Activated T-cell treated with anti-CD3 and anti-CD28 coated beads for 4 hours (primary cell): ENCODE results near the gene SWAP70.

Experiments
- DNase-seq: peaks from one replicate; pipeline ENCODE4 v3.0.0-alpha.2; 2020

Gene SWAP70

GRCh38 chr11:9780929-9781328, 117.1 kb downstream of the SWAP70 start:
- no peak for DNase-seq

- DNase-seq: no peak
These were observed 120.1 kb downstream of the SWAP70 start for GRCh38 chr11:9783986-9784385.

- no peak for DNase-seq
These were observed 120.9 kb downstream of the SWAP70 start for GRCh38 chr11:9784602-9785315.

GRCh38 chr11:9787260-9787659, 123.4 kb downstream of the SWAP70 start:
- DNase-seq: no peak

GRCh38 chr11:9787981-9788521, 124.2 kb downstream of the SWAP70 start:
- DNase-seq: no peak

- DNase-seq: no peak
These were observed 126.0 kb downstream of the SWAP70 start for GRCh38 chr11:9789910-9790309.

GRCh38 chr11:9790703-9791102, 126.8 kb downstream of the SWAP70 start:
- DNase-seq: no peak

- DNase-seq: no peak
These were observed 132.4 kb downstream of the SWAP70 start for GRCh38 chr11:9796266-9796665.

- DNase-seq: no peak
These were observed 133.0 kb downstream of the SWAP70 start for GRCh38 chr11:9796854-9797253.

- DNase-seq: no peak
These were observed 133.4 kb downstream of the SWAP70 start for GRCh38 chr11:9797300-9797699.

GRCh38 chr11:9799886-9800285, 136.0 kb downstream of the SWAP70 start:
- no peak for DNase-seq

- DNase-seq: no peak
These were observed 138.5 kb downstream of the SWAP70 start for GRCh38 chr11:9802291-9802861.
